Measurements from ENCODE around the gene WWOX.

DNA sequence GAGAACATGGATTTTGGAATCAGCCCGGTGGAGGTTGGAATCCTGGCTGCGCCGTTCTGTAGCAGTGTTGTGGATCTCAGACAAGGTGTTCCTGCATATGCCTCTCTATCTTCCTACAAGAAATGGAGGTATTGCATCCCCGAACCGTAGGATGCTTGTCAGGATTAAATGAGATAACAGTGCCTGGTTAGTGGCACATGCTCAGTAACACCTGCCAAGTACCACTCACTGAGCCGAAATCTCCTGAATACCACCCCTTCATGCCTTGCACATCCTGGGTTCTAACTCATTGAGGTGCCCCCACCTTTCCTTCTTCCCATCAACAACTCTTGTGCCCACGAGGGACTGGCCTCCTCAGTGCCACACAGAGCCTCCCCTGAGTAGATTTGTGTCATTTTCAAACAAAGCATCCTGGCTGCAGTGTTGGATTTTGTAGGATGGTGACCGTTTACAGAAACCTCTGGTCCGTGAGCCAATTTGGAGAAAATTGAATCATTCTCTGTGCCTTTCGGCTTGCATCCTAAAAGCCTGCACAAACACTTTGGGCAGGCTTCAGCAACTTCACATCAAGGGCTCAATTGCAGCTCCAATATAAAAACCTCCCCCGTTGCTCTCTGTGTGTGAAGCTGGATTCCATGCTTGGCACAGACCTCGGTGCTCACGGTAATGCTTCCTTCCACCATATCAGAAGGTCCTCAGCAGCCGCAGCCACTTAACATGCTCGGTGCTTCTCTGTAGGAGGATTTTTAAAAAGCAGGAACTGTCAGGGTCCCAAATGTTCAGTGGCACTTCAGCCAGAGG is 84.2 kb downstream of the WWOX start:
- no peak for TF ChIP-seq ARNTL (CRISPR knock-in tag; IDR thresholded peaks at IDR 0.05; ENCODE audit: borderline replicate concordance, low read depth)
- TF ChIP-seq, protein P1, sequence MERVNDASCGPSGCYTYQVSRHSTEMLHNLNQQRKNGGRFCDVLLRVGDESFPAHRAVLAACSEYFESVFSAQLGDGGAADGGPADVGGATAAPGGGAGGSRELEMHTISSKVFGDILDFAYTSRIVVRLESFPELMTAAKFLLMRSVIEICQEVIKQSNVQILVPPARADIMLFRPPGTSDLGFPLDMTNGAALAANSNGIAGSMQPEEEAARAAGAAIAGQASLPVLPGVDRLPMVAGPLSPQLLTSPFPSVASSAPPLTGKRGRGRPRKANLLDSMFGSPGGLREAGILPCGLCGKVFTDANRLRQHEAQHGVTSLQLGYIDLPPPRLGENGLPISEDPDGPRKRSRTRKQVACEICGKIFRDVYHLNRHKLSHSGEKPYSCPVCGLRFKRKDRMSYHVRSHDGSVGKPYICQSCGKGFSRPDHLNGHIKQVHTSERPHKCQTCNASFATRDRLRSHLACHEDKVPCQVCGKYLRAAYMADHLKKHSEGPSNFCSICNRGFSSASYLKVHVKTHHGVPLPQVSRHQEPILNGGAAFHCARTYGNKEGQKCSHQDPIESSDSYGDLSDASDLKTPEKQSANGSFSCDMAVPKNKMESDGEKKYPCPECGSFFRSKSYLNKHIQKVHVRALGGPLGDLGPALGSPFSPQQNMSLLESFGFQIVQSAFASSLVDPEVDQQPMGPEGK (CRISPR knock-in tag; IDR thresholded peaks at IDR 0.05; ENCODE audit: borderline replicate concordance): no peak
- TF ChIP-seq OSR1 (CRISPR knock-in tag; IDR thresholded peaks at IDR 0.05): no peak
- TF ChIP-seq, protein P2, sequence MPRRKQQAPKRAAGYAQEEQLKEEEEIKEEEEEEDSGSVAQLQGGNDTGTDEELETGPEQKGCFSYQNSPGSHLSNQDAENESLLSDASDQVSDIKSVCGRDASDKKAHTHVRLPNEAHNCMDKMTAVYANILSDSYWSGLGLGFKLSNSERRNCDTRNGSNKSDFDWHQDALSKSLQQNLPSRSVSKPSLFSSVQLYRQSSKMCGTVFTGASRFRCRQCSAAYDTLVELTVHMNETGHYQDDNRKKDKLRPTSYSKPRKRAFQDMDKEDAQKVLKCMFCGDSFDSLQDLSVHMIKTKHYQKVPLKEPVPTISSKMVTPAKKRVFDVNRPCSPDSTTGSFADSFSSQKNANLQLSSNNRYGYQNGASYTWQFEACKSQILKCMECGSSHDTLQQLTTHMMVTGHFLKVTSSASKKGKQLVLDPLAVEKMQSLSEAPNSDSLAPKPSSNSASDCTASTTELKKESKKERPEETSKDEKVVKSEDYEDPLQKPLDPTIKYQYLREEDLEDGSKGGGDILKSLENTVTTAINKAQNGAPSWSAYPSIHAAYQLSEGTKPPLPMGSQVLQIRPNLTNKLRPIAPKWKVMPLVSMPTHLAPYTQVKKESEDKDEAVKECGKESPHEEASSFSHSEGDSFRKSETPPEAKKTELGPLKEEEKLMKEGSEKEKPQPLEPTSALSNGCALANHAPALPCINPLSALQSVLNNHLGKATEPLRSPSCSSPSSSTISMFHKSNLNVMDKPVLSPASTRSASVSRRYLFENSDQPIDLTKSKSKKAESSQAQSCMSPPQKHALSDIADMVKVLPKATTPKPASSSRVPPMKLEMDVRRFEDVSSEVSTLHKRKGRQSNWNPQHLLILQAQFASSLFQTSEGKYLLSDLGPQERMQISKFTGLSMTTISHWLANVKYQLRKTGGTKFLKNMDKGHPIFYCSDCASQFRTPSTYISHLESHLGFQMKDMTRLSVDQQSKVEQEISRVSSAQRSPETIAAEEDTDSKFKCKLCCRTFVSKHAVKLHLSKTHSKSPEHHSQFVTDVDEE (CRISPR knock-in tag; IDR thresholded peaks at IDR 0.05): no peak
- no peak for TF ChIP-seq ESRRG (CRISPR knock-in tag; IDR thresholded peaks at IDR 0.05)
- no peak for TF ChIP-seq ZNF8 (CRISPR knock-in tag; IDR thresholded peaks at IDR 0.05)
- TF ChIP-seq ZFP30 (CRISPR knock-in tag; IDR thresholded peaks at IDR 0.05): no peak
- no peak for TF ChIP-seq ZNF565 (CRISPR knock-in tag; conservative IDR thresholded peaks at IDR 0.05; ENCODE audit: low read depth)
- no peak for TF ChIP-seq ZFP3 (CRISPR knock-in tag; IDR thresholded peaks at IDR 0.05)

Data from SK-N-SH treated with all-trans-retinoic acid at 6 μM for 48 hours (cell line).